CD14-positive monocyte (primary cell): ENCODE results near the gene LTB4R2. TPM values are rescaled to one million over a fixed set of nuclear protein-coding genes. Genes with fewer than 3 reads are reported as not detected.

ENCODE experiments used
- DNase-seq, 3 donors: peaks; one replicate each; pipeline ENCODE4 v3.0.0-alpha.2; 2011 to 2022
- H2AFZ ChIP-seq: 2 replicates; pipeline ENCODE4 v1.6.0; 2012; ENCODE audit warnings: mild to moderate bottlenecking, low read depth, low read length, inconsistent platforms; ENCODE audit not compliant: insufficient read depth, poor library complexity, severe bottlenecking
- H3K27ac ChIP-seq, 2 donors: 1 replicate in 1 of 2; 2 replicates in 1 of 2; pipeline ENCODE4 v1.5.1; 2012 to 2013; ENCODE audit warnings: low read length in 2 of 2, control low read depth in 1 of 2, inconsistent platforms in 1 of 2, low read depth in 1 of 2, mild to moderate bottlenecking in 1 of 2
- H3K27me3 ChIP-seq, 2 donors: one replicate each; pipeline versions ENCODE4 v1.6.0 to v1.6.1; 2011 to 2013; ENCODE audit warnings: low read length in 2 of 2; ENCODE audit not compliant: control insufficient read depth in 2 of 2, insufficient read depth in 2 of 2
- H3K36me3 ChIP-seq, 2 donors: replicated peaks in 1 of 2; 1 replicate in 1 of 2; 2 replicates in 1 of 2; pipeline versions ENCODE4 v1.5.1 to v1.6.1; 2012 to 2013; ENCODE audit warnings: low read length in 2 of 2, control low read depth in 1 of 2, inconsistent platforms in 1 of 2, mild to moderate bottlenecking in 1 of 2; ENCODE audit not compliant: insufficient read depth in 2 of 2, control insufficient read depth in 1 of 2
- H3K4me1 ChIP-seq, 2 donors: 1 replicate in 1 of 2; 2 replicates in 1 of 2; pipeline versions ENCODE4 v1.5.1 to v1.6.1; 2012 to 2013; ENCODE audit warnings: low read length in 2 of 2, control low read depth in 1 of 2, inconsistent platforms in 1 of 2, mild to moderate bottlenecking in 1 of 2, moderate library complexity in 1 of 2; ENCODE audit not compliant: insufficient read depth in 2 of 2, control insufficient read depth in 1 of 2
- H3K4me2 ChIP-seq: replicated peaks from 2 replicates; pipeline ENCODE3; 2012; ENCODE audit warnings: low read length, moderate library complexity, mild to moderate bottlenecking; ENCODE audit not compliant: poor library complexity, severe bottlenecking; ENCODE audit errors: extremely low read depth
- H3K4me3 ChIP-seq, 3 experiments: fragments of 200-600 bp in 1 of 3; sonication (generic) in 1 of 3; replicated peaks in 1 of 3; 1 replicate in 2 of 3; 2 replicates in 1 of 3; pipeline ENCODE4 v1.5.1; 2011 to 2013; ENCODE audit warnings: low read length in 3 of 3, mild to moderate bottlenecking in 3 of 3, control low read depth in 2 of 3, low read depth in 2 of 3, inconsistent platforms in 1 of 3, moderate library complexity in 1 of 3
- H3K79me2 ChIP-seq: 2 replicates; pipeline ENCODE4 v1.6.0; 2012; ENCODE audit warnings: mild to moderate bottlenecking, control low read depth, inconsistent platforms, low read length, moderate library complexity; ENCODE audit not compliant: insufficient read depth
- H3K9ac ChIP-seq: 2 replicates; pipeline ENCODE4 v1.6.0; 2017; ENCODE audit warnings: low read length, mild to moderate bottlenecking; ENCODE audit not compliant: insufficient read depth, poor library complexity, severe bottlenecking
- H3K9me3 ChIP-seq, 2 donors: replicated peaks in 1 of 2; 1 replicate in 1 of 2; 2 replicates in 1 of 2; pipeline versions ENCODE4 v1.5.1 to v1.6.1; 2012 to 2013; ENCODE audit warnings: low read length in 2 of 2, control low read depth in 1 of 2; ENCODE audit not compliant: control insufficient read depth in 1 of 2, insufficient read depth in 1 of 2
- H4K20me1 ChIP-seq: 2 replicates; pipeline ENCODE4 v1.6.0; 2012; ENCODE audit warnings: mild to moderate bottlenecking, low read length, control low read depth, moderate library complexity; ENCODE audit not compliant: insufficient read depth
- H3K27ac Mint-ChIP-seq, 7 donors: one replicate each; pipeline ENCODE4 v1.8.0; 2020; ENCODE audit warnings: mild to moderate bottlenecking in 7 of 7, mixed read lengths in 7 of 7, moderate library complexity in 6 of 7, inconsistent platforms in 2 of 7
- H3K27me3 Mint-ChIP-seq, 3 donors: one replicate each; pipeline ENCODE4 v1.8.0; 2021 to 2022; ENCODE audit warnings: low read depth in 3 of 3, mild to moderate bottlenecking in 3 of 3, mixed read lengths in 3 of 3, moderate library complexity in 3 of 3, inconsistent platforms in 1 of 3
- H3K36me3 Mint-ChIP-seq, 2 donors: one replicate each; pipeline ENCODE4 v1.8.0; 2020; ENCODE audit warnings: mixed read lengths in 2 of 2, inconsistent platforms in 1 of 2, mild to moderate bottlenecking in 1 of 2
- H3K4me1 Mint-ChIP-seq: one replicate; pipeline ENCODE4 v1.8.0; 2020; ENCODE audit warnings: mild to moderate bottlenecking, mixed read lengths
- H3K4me3 Mint-ChIP-seq, 2 donors: one replicate each; pipeline ENCODE4 v1.8.0; 2020; ENCODE audit warnings: mild to moderate bottlenecking in 2 of 2, mixed read lengths in 2 of 2, moderate library complexity in 1 of 2
- H3K9me3 Mint-ChIP-seq, 7 donors: one replicate each; pipeline ENCODE4 v1.8.0; 2020 to 2022; ENCODE audit warnings: mixed read lengths in 7 of 7, mild to moderate bottlenecking in 6 of 7, moderate library complexity in 6 of 7, inconsistent platforms in 2 of 7
- WGBS: methylation state at CpG from one replicate; pipeline ENCODE4 v1.1.5; 2013; ENCODE audit warnings: missing lambda C conversion rate; ENCODE audit not compliant: insufficient coverage; 5-methylcytosine and 5-hydroxymethylcytosine counted together
- intact Hi-C, 2 donors: fragments of 100-400 bp; cut with micrococcal nuclease; formaldehyde crosslinking; loops; one replicate each; pipeline versions ENCODE4 v1.15.0 to v1.15.1; 2023
- polyA plus RNA-seq, 3 donors: library from polyadenylated mRNA; depleted of rRNA in 1 of 3; unstranded in 2 of 3; stranded (reverse) in 1 of 3; fragments of 300-500 nt in 2 of 3; fragments of >200 nt in 1 of 3; fragmentation: Illumina TruSeq in 2 of 3; gene quantifications; 1 replicate in 2 of 3; 2 replicates in 1 of 3; pipeline ENCODE4 v1.2.3, GENCODE V29; 2012 to 2021
- TF ChIP-seq, protein P1 (sequence below): fragments of 200-600 bp; IDR thresholded peaks from one replicate; pipeline ENCODE4 v1.8.0; 2022; ENCODE audit warnings: antibody characterized with exemption, mild to moderate bottlenecking

Gene LTB4R2
- polyA plus RNA-seq, 3 donors: 2.7 to 25.1 (median 2.9) TPM

DNA sequence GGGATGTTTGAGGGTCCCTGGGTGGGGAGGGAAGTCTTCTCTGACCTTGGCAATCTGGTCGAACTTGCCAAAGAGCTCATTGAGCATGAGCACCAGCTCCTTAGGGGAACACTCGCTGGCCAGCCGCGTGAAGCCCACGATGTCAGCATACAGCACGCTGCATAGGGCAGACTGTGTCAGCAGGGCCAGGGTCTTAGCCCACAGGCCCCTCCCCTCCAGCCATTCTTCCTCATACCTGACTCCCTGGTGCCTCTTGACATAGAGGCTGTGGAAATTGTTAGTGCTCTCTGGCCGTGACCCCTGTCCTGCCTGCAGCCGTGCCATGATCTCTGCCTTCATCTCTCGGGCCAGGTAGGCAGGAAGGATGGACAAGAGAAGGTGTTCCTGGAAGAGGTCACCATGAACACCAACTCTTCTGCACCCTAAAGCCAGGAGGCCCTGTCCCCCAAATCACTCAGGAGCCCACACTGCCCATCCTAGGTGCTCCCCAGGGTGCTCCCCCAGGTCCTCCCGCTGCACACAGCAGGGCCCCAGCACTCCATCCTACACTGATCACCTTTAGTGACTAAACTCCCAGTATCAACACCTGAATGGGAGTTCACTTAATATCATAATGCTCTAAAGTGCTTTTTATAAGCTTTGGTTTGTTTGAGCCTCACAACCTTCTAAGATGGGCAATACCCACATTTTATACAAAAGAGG is 21.2 kb downstream of the LTB4R2 start:
- H3K4me3 ChIP-seq: no peak overlapping the region
- H3K27me3 Mint-ChIP-seq: peaks cover 23 to 42% (median 36%) of the 10 kb centered on the region in 3 donors
- H3K4me1 ChIP-seq: peaks cover 92 to 96% of the 10 kb centered on the region in 2 donors
- peaks cover 17 to 25% of the 10 kb centered on the region in 2 donors for H3K36me3 Mint-ChIP-seq
- H3K36me3 ChIP-seq: peaks cover 0 to 2% of the 10 kb centered on the region in 2 donors
- peaks cover 24% of the 10 kb centered on the region for H4K20me1 ChIP-seq
- TF ChIP-seq, protein P1, sequence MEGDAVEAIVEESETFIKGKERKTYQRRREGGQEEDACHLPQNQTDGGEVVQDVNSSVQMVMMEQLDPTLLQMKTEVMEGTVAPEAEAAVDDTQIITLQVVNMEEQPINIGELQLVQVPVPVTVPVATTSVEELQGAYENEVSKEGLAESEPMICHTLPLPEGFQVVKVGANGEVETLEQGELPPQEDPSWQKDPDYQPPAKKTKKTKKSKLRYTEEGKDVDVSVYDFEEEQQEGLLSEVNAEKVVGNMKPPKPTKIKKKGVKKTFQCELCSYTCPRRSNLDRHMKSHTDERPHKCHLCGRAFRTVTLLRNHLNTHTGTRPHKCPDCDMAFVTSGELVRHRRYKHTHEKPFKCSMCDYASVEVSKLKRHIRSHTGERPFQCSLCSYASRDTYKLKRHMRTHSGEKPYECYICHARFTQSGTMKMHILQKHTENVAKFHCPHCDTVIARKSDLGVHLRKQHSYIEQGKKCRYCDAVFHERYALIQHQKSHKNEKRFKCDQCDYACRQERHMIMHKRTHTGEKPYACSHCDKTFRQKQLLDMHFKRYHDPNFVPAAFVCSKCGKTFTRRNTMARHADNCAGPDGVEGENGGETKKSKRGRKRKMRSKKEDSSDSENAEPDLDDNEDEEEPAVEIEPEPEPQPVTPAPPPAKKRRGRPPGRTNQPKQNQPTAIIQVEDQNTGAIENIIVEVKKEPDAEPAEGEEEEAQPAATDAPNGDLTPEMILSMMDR: no peak
- H3K4me1 Mint-ChIP-seq: peaks cover 89% of the 10 kb centered on the region
- H3K27ac ChIP-seq: no peak overlapping the region
- peaks cover 0 to 9% (median 6%) of the 10 kb centered on the region in 7 donors for H3K9me3 Mint-ChIP-seq
- no peak overlapping the region for H2AFZ ChIP-seq
- peaks cover 0 to 2% of the 10 kb centered on the region in 2 donors for H3K9me3 ChIP-seq
- peak overlapping the region; percentile 78 for H3K4me2 ChIP-seq
- no peaks in the 10 kb centered on the region for H3K79me2 ChIP-seq
- no peak overlapping the region for H3K9ac ChIP-seq
- intact Hi-C loops: loop anchor here in 1 of 2 donors (2.0 kb wide), 1 partner anchor 108 kb away; no protein-coding TSS in a partner anchor
- peaks cover 9 to 27% of the 10 kb centered on the region in 2 donors for H3K27me3 ChIP-seq
- H3K27ac Mint-ChIP-seq: peak overlapping the region in 4 of 7 donors; percentile 8 to 58 (median 32)
- 99% methylated on average over 10 of the region's 10 CpGs for WGBS
- DNase-seq: no peak
- no peak overlapping the region for H3K4me3 Mint-ChIP-seq

DNA sequence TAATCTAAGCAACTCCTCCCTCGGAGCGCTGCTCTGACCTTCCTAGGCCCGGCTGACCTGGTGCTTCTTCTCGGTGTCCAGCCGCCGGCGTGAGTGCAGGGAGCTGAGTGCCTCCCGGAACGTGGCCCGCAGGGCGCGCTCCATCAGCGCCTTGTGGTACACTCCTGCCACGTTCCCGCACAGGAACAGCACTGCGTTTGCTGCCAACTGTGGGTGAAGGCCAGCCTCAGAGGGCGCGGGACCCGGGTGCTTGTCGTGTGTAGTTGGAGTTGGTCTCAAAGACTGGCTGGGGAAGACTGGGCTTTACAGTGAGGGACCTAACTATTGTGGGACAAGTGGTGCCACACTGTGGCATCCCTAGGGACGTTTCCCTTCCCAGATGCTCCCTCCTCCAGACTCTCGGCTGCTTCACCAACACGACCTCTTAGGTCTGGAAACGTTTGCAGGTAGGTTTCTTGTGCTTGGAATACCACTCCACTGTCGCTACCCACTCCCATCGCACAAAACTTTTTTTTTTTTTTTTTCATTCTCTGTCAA is 21.9 kb downstream of the LTB4R2 start:
- H3K27ac ChIP-seq: no peak overlapping the region
- peak overlapping the region in 1 of 3 experiments; percentile 67 for H3K4me3 ChIP-seq
- Mint-ChIP-seq H3K36me3 (peaks cover 23 to 32% of the 10 kb centered on the region in 2 donors), H3K4me3 (peak overlapping the region; percentile 61 to 88), H3K9me3 (peaks cover 0 to 9% (median 6%) of the 10 kb centered on the region in 7 donors), H3K27ac (peak overlapping the region in 5 of 7 donors; percentile 47 to 73 (median 63)), H3K4me1 (peaks cover 89% of the 10 kb centered on the region), H3K27me3 (peaks cover 23 to 42% (median 40%) of the 10 kb centered on the region in 3 donors)
- H3K4me2 ChIP-seq: peak overlapping the region; percentile 78
- WGBS: 22% methylated on average over 24 of the region's 26 CpGs
- peaks cover 5 to 8% of the 10 kb centered on the region in 2 donors for H3K36me3 ChIP-seq
- H3K9ac ChIP-seq: no peak overlapping the region
- DNase-seq: peak in 1 of 3 donors; percentile 37
- TF ChIP-seq, protein P1: no peak
- no peaks in the 10 kb centered on the region for H3K79me2 ChIP-seq
- peaks cover 30% of the 10 kb centered on the region for H4K20me1 ChIP-seq
- peaks cover 92 to 96% of the 10 kb centered on the region in 2 donors for H3K4me1 ChIP-seq
- H3K9me3 ChIP-seq: peaks cover 0 to 2% of the 10 kb centered on the region in 2 donors
- intact Hi-C loops: loop anchor here (2.0 kb wide), 2 partner anchors 99 to 107 kb away; no protein-coding TSS in a partner anchor
- H3K27me3 ChIP-seq: peaks cover 9 to 27% of the 10 kb centered on the region in 2 donors
- no peak overlapping the region for H2AFZ ChIP-seq
